CD4-positive, alpha-beta T cell (primary cell): ENCODE measurements around the gene PTGR1. TPM values are rescaled to one million over a fixed set of nuclear protein-coding genes. Genes with fewer than 3 reads are reported as not detected.
"Not testable (repeated sequence)": the region's sequence is repeated elsewhere in the genome, so short reads cannot be mapped to it uniquely, and the experiment has no call there.

Experiments
- ATAC-seq: fragments of 200-7000 bp; cut with Tn5 transposase; one replicate; pipeline ENCODE4 v1.10.0; 2022; ENCODE audit warnings: mild to moderate bottlenecking; ENCODE audit not compliant: poor library complexity
- CTCF ChIA-PET: fragments of 350-600 bp; sonication (Branson Sonifier 250); formaldehyde crosslinking; loops from one replicate; lab custom pipeline; 2021; ENCODE audit warnings: antibody characterized with exemption, inconsistent platforms; lab: Charles Lee
- POLR2A ChIA-PET: fragments of 350-600 bp; sonication (Branson Sonifier 250); formaldehyde crosslinking; loops from one replicate; lab custom pipeline; 2021; ENCODE audit warnings: antibody characterized with exemption, inconsistent platforms; lab: Charles Lee
- DNase-seq, 14 experiments: peaks; one replicate each; pipeline ENCODE4 v3.0.0-alpha.2; 2013 to 2020; ENCODE audit warnings: mixed read lengths in 2 of 14
- H3K27ac ChIP-seq, 2 donors: one replicate each; pipeline versions ENCODE4 v1.5.1 to v1.7.0; 2013; ENCODE audit warnings: low read length in 2 of 2, low read depth in 1 of 2, mild to moderate bottlenecking in 1 of 2
- H3K27me3 ChIP-seq, 2 experiments: 1 replicate in 1 of 2; 2 replicates in 1 of 2; pipeline versions ENCODE4 v1.6.1 to v1.7.0; 2013; ENCODE audit warnings: low read length in 2 of 2, control low read depth in 1 of 2, mild to moderate bottlenecking in 1 of 2, moderate library complexity in 1 of 2; ENCODE audit not compliant: insufficient read depth in 2 of 2, control insufficient read depth in 1 of 2
- H3K36me3 ChIP-seq: one replicate; pipeline ENCODE4 v1.6.1; 2013; ENCODE audit warnings: low read length, control low read depth; ENCODE audit not compliant: insufficient read depth
- H3K4me1 ChIP-seq: one replicate; pipeline ENCODE4 v1.6.1; 2013; ENCODE audit warnings: low read length, control low read depth; ENCODE audit not compliant: insufficient read depth
- H3K4me3 ChIP-seq: one replicate; pipeline ENCODE4 v1.5.1; 2013; ENCODE audit warnings: mild to moderate bottlenecking, low read length, moderate library complexity
- H3K9me3 ChIP-seq, 2 experiments: 1 replicate in 1 of 2; 2 replicates in 1 of 2; pipeline versions ENCODE4 v1.6.1 to v1.7.0; 2013; ENCODE audit warnings: low read length in 2 of 2, mild to moderate bottlenecking in 2 of 2, control low read depth in 1 of 2, moderate library complexity in 1 of 2; ENCODE audit not compliant: control insufficient read depth in 1 of 2, insufficient read depth in 1 of 2
- H3K27ac Mint-ChIP-seq: one replicate; pipeline ENCODE4 v1.8.0; 2020; ENCODE audit warnings: mixed read lengths
- H3K27me3 Mint-ChIP-seq: one replicate; pipeline ENCODE4 v1.8.0; 2021; ENCODE audit warnings: mixed read lengths
- H3K36me3 Mint-ChIP-seq: one replicate; pipeline ENCODE4 v1.8.0; 2021; ENCODE audit warnings: low read depth, mixed read lengths
- H3K4me1 Mint-ChIP-seq: one replicate; pipeline ENCODE4 v1.8.0; 2021; ENCODE audit warnings: low read depth, mixed read lengths
- H3K4me3 Mint-ChIP-seq: one replicate; pipeline ENCODE4 v1.8.0; 2020; ENCODE audit warnings: mild to moderate bottlenecking, mixed read lengths
- H3K9me3 Mint-ChIP-seq: one replicate; pipeline ENCODE4 v1.8.0; 2020; ENCODE audit warnings: mixed read lengths
- intact Hi-C, 2 experiments: fragments of 100-400 bp; cut with DNase I in 1 of 2; cut with micrococcal nuclease in 1 of 2; formaldehyde crosslinking; loops; one replicate each; pipeline versions ENCODE4 v1.15.1 to v1.9.0; 2023 to 2025; cut with DNase I, micrococcal nuclease
- total RNA-seq, 174 experiments: library from RNA in 2 of 174; stranded (reverse) in 2 of 174; gene quantifications; one replicate each; pipeline ENCODE4 v1.2.3 and lab custom pipeline; 2021 to 2026
- TF ChIP-seq, protein P1 (sequence below): fragments of 200-600 bp; IDR thresholded peaks from one replicate; pipeline ENCODE4 v1.8.0; 2022; ENCODE audit warnings: antibody characterized with exemption, mild to moderate bottlenecking

Gene PTGR1
- total RNA-seq, 2 experiments from 2014 or later, result 0.36 TPM; not detected in 1

DNA sequence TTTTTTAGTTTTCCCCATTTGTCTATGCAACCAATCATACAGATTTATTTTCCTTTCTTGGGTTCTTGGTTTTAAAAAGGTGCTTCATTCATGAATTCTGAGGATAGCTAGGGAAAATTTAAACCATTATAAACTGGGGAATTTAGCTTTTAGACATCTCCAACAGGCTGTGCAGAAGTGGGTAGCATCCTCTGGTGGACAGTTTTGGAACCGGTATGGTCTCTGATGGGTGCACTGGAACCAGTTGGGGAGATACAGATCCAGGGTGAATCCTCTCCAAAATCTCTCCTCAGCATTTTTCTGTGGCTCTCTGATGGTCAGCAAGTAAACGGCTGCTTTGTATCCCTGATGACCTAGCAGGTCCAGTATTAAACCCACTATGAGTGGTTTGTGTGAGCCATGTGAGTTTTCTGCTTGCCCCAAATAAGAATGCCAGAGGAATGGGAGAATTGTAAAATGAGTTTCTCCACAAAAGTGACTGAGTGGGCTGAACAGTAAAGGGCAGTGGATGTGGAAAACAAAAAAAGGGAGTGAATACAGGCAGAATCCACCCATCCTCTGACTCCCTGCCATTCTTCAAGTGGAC, 22.5 kb upstream of the PTGR1 start:
- TF ChIP-seq, protein P1, sequence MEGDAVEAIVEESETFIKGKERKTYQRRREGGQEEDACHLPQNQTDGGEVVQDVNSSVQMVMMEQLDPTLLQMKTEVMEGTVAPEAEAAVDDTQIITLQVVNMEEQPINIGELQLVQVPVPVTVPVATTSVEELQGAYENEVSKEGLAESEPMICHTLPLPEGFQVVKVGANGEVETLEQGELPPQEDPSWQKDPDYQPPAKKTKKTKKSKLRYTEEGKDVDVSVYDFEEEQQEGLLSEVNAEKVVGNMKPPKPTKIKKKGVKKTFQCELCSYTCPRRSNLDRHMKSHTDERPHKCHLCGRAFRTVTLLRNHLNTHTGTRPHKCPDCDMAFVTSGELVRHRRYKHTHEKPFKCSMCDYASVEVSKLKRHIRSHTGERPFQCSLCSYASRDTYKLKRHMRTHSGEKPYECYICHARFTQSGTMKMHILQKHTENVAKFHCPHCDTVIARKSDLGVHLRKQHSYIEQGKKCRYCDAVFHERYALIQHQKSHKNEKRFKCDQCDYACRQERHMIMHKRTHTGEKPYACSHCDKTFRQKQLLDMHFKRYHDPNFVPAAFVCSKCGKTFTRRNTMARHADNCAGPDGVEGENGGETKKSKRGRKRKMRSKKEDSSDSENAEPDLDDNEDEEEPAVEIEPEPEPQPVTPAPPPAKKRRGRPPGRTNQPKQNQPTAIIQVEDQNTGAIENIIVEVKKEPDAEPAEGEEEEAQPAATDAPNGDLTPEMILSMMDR, result peak; percentile 73
- Histone ChIP-seq H3K4me3 (no peak overlapping the region), H3K27ac (no peak overlapping the region), H3K36me3 (no peaks in the 10 kb centered on the region), H3K9me3 (no peaks in the 10 kb centered on the region), H3K4me1 (no peaks in the 10 kb centered on the region), H3K27me3 (no peaks in the 10 kb centered on the region)
- H3K4me3 Mint-ChIP-seq, result no peak overlapping the region
- H3K27me3 Mint-ChIP-seq, result peaks cover 16% of the 10 kb centered on the region
- intact Hi-C loops, result loop anchor here (1.0 kb wide), 1 partner anchor 24 kb away; no protein-coding TSS in a partner anchor
- peak in 7 of 14 experiments; percentile 14 to 69 (median 35) for DNase-seq
- ATAC-seq, result peak; percentile 85
- ChIA-PET POLR2A (interaction anchor here (0.6 to 1.7 kb wide), 2 partner anchors 22 to 39 kb away, joined by 3 to 4 read pairs; partner anchors contain the start of gene GNG10), CTCF (interaction anchor here (0.7 to 1.8 kb wide), 4 partner anchors 9 to 453 kb away, joined by 3 to 10 read pairs (median 4); no protein-coding TSS in a partner anchor)
- no peaks in the 10 kb centered on the region for H3K4me1 Mint-ChIP-seq
- no peaks in the 10 kb centered on the region for H3K36me3 Mint-ChIP-seq
- H3K27ac Mint-ChIP-seq, result no peak overlapping the region
- no peaks in the 10 kb centered on the region for H3K9me3 Mint-ChIP-seq

DNA sequence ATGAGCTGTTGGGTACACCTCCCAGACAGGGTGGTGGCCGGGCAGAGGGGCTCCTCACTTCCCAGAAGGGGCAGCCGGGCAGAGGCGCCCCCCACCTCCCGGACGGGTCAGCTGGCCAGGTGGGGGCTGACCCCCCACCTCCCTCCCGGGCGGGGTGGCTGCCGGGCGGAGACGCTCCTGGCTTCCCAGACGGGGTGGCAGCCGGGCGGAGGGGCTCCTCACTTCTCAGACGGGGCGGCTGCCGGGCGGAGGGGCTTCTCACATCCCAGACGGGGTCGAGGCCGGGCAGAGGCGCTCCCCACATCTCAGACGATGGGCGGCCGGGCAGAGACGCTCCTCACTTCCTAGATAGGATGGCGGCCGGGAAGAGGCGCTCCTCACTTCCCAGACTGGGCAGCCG, 17.9 kb upstream of the PTGR1 start:
- ATAC-seq, H3K36me3 ChIP-seq, H3K27ac Mint-ChIP-seq, H3K4me3 Mint-ChIP-seq, H3K9me3 ChIP-seq, H3K4me1 Mint-ChIP-seq, DNase-seq, POLR2A ChIA-PET, H3K9me3 Mint-ChIP-seq, intact Hi-C loops, H3K4me3 ChIP-seq, H3K4me1 ChIP-seq, H3K36me3 Mint-ChIP-seq, CTCF ChIA-PET, H3K27ac ChIP-seq: not testable (repeated sequence)
- H3K27me3 Mint-ChIP-seq, result peaks cover 37% of the 10 kb centered on the region
- H3K27me3 ChIP-seq, result peaks cover 0 to 15% of the 10 kb centered on the region in 2 experiments

DNA sequence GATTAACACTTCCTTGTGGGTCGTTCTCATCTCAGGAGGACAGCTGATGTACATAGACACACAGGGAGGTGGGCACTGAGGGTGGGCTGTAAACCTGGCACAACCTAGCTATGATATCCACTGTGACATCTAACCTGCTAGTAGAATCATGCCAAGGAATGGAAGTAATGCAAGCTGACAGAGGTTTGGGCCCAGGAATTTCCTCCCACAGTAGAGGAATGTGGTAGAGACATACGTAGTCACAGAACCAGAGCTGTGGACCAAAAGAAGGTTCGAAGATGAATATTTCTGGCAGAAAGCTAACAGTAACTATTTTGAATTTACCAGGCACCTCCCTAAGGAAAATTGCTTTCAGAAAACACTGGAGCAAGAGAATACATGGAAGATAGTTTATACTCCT, 16.5 kb upstream of the PTGR1 start:
- H3K36me3 Mint-ChIP-seq, result no peaks in the 10 kb centered on the region
- ChIA-PET CTCF (no interaction called here), POLR2A (no interaction called here)
- H3K36me3 ChIP-seq, result no peaks in the 10 kb centered on the region
- H3K27me3 Mint-ChIP-seq, result peaks cover 38% of the 10 kb centered on the region
- no peak overlapping the region for H3K27ac ChIP-seq
- H3K4me3 ChIP-seq, result no peak overlapping the region
- intact Hi-C loops, result no loop called here
- DNase-seq (no peak), ATAC-seq (no peak)
- H3K9me3 ChIP-seq, result no peaks in the 10 kb centered on the region
- H3K9me3 Mint-ChIP-seq, result no peaks in the 10 kb centered on the region
- no peak overlapping the region for H3K4me3 Mint-ChIP-seq
- H3K27me3 ChIP-seq, result peaks cover 0 to 15% of the 10 kb centered on the region in 2 experiments
- no peaks in the 10 kb centered on the region for H3K4me1 Mint-ChIP-seq
- TF ChIP-seq, protein P1, result no peak
- H3K27ac Mint-ChIP-seq, result no peak overlapping the region
- H3K4me1 ChIP-seq, result no peaks in the 10 kb centered on the region
